ENCODE measurements around the gene GLIPR2.
A peak's percentile ranks its signal among the peaks of the same experiment; 100 is the strongest.
"Not testable (repeated sequence)": the region's sequence is repeated elsewhere in the genome, so short reads cannot be mapped to it uniquely, and the experiment has no call there.

GLIPR2 gene, protein sequence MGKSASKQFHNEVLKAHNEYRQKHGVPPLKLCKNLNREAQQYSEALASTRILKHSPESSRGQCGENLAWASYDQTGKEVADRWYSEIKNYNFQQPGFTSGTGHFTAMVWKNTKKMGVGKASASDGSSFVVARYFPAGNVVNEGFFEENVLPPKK

DNA sequence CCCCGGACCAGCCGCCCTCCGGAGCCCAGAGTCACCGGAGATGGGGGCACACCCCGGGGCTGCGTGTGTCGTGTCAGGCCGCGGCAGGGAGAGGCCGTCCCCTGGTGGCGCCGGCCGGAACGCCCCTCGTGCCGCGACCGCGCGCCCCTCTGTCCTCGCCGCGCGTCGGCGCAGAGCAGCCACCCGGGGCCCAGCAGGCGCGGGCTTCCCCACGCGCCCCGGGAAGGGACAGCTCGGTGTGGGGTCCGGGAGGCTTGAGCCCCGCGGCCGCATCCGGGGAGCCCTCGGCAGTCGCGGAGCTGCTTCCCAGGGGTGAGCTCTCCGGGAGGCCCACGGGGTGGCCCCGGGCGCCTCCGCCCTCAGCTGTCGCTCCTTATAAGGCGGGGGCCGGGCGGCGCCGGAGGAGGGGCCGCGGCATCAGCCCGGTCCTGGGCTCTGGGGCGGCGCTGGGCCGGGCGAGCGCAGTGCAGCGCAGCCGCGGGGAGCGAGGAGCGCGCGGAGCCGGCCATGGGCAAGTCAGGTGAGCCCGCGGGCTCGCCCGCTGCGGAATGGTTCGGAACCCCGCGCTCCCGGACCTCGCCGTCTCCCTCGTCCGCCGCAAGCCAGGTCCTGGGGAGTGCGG lies at the start of gene GLIPR2:
GLIPR2 (plus strand) TSS at position 462 of the 622 bp plus-strand sequence; CDS start at position 508, 46 bp downstream.
- no peak for DNase-seq (ENCODE audit: low read depth, low spot score)

DNA sequence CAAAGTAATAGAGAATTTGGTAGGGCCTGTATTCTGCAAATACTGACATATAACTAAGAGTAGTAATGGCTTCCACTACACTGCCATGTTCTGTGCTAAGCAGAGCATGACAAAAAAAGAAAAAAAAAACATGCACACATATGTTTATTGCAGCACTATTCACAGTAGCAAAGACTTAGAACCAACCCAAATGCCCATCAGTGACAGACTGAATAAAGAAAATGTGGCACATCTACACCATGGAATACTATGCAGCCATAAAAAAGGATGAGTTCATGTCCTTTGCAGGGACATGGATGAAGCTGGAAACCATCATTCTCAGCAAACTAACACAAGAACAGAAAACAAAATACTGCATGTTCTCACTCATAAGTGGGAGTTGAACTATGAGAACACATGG lies 49.5 kb upstream of the GLIPR2 start:
- DNase-seq (ENCODE audit: low read depth, low spot score): not testable (repeated sequence)

DNA sequence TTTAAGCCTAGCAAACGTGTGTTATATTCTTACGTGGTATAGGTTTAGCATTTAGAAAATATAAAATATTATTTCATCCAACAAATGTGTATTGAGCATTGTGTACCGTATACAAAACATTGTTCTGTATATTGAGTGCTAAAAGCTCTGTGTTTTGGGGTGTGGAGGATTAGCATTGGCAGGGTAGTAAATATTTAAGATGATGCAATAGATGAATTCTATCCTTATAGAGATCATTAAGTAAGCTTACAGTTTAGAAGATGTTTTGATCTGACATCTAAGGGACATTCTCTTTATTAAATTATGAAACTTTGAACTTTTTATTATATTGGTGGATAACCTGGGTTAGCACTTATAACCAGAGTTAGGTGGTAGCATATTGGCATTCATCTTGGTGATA lies 48.5 kb upstream of the GLIPR2 start:
- no peak for DNase-seq (ENCODE audit: low read depth, low spot score)

DNA sequence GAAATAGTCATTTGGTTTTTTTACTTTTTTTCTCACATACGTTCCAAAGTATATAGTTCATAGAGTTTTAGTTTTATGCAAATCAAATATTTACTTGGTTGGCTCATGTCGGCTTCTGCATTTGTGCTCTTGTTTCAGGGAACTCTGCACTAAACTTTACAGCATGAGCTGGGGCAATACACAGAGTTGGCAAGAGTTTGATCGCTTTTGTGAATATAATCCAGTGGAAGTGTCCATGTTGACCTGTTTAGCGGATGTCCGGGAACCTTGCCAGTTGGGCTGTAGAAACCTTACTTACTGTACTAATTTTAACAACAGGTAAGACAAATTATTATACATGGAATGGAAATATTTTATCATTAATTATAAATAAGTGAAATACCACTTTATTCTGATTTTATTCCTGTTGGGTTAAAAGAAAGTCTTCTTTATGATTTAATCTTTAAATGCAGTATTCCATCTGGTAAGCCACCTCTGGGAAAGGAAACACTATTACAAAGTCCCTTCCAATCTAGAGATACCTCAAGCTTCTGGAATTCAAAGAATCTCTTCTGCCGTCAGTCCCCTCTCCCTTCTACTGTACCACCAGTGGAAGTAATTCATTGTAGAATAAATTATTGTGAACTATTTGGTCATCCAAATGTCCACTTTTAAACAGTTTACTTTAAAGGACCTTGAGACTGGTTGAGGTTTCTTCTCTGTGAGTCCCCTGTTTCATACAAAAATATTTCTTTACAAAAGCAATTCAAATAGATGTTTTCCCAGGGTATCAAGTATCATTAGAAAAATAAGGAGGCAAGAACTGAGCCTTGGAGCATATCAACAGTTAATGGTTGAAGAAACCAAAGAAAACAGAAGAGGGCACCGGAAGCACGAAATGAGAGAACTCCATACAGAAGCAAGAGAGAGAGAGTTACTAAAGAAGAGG lies 45.2 kb upstream of the GLIPR2 start:
- DNase-seq (ENCODE audit: low read depth, low spot score): peak; percentile 33

DNA sequence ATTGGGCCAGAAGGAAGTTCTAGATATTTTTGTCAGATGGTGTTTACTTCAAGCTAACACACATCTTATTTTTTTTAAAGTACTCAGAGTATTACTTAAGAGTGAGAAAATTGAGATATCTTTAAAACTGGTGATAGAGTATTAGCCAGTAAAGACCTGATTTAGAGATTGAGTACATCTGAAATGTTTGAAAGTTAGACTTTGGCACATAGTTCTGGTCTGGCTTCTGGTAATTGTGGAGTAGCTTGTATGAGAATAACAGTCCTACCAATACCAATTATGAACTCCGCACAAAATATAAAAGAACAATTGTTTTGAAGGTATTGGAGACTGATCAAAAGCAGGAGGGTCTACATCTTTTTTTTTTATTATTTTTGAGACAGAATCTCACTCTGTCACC lies 44.5 kb upstream of the GLIPR2 start:
- DNase-seq (ENCODE audit: low read depth, low spot score): no peak

DNA sequence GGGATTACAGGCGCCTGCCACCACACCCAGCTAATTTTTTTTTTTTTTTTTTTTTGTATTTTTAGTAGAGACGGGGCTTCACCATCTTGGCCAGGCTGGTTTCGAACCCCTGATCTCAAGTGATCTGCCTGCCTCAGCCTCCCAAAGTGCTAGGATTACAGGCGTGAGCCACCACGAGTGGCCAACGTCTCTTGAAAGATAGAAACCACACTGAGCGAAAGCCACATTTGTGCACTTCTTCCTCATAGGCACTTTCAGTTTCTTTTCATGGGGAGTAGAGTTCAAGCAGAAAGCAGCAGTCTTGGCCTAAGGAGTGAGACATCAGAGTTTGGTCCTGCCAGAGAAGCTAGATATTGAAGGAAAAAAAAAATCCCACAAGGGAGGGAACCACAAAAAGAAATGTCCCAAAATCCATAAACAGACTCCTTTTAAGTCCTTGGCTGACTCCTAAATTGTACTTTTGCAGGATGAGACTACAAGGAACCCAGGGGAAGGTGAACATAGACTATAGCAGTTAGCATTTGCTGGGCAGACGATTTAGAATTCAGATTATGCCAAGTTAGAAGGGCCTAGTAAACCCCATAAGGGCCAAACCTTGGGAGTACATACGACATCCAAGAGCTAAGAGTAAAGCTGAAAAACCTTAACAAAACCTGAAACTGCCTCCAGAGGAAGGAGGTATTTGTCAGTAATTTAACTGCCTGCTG lies 43.9 kb upstream of the GLIPR2 start:
- DNase-seq (ENCODE audit: low read depth, low spot score): no peak

DNA sequence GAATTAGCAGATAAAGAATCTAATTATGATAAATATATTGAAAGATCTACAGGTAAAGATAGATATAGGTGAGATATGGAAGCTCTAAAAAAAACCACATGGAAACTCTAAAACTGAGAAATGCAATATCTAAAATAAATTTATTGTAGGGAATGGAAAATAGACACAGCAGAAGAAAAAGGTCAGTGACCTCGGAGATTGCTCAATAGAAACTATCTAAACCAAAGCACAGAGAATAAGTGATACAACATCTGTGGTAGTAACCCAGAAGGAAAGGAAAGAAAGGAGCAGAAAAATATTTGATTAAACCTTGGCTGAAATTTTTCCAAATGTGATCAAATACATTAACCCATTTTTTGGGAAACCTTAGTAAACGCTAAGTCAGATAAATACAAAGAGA lies 43.1 kb upstream of the GLIPR2 start:
- DNase-seq (ENCODE audit: low read depth, low spot score): no peak

DNA sequence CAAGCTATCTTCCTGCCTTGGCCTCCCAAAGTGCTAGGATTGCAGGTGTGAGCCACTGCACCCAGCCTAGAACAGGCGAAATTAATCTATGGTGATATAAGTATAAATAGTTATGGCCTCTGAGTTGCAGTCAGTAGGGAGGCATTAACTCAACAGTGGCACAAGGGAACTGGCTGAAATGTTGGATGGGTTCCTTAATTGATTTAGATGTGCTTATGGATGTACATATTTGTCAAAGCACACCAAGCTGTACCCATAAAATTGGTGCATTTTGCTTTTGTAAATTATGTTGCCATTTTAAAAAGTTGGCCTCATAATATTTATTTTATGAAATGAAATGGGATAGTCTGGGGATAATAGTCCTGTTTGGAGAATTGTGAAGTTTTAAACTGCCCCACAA lies 36.8 kb upstream of the GLIPR2 start:
- no peak for DNase-seq (ENCODE audit: low read depth, low spot score)

DNA sequence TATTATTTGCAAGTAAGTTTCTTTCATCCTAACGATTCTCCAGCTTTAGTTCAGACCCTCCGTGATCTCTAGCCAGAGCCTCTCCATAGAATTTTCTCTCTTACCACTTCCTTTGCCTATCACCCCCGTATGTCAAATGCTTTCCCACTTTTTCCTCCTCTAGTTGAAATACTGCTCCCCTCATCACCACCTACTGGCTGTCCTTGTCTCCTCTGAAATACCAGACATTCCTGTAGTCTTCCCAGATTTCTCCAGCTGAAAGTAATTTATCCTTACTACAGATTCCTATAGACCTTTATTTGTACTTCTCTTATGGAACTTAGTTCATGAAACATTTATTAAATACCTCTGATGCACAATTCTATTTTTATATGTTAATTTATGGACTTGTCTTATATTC lies 36.0 kb upstream of the GLIPR2 start:
- peak; percentile 50 for DNase-seq (ENCODE audit: low read depth, low spot score)

DNA sequence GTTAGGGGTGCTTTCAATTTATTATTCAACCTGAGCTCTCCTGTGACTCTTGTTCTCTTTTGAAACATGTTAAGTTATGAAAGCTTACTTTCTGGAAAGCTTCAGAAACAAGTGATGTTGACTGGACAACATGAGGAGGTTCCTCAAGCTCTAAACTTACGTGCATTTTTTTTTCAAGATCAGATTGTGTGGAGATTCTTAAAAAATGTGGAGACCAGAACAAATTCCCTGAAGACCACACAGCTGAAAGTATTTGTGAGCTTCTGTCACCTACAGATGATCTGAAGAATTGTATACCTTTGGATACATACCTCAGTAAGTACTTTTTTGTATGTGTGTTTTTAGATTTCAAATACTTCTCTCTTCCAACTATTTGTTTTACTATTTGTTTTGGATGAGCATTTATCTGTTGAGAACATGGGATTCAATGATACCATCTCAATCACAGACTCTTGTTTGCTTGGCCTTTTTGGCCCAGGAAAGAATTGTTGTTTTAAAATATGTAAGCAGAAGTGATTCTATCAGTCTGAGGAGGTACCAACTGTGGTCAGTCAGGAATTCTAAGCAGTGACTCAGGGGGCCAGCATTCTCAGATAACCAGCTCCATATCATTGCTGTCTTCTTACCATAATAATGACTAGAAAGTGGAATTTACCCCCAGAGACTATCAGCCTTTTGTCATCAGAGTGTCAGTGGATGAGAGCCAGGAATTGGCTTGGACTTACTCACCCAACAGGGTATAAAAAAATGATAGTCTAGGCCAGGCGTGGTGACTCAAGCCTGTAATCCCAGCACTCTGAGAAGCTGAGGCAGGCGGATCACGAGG lies 34.4 kb upstream of the GLIPR2 start:
- no peak for DNase-seq (ENCODE audit: low read depth, low spot score)

DNA sequence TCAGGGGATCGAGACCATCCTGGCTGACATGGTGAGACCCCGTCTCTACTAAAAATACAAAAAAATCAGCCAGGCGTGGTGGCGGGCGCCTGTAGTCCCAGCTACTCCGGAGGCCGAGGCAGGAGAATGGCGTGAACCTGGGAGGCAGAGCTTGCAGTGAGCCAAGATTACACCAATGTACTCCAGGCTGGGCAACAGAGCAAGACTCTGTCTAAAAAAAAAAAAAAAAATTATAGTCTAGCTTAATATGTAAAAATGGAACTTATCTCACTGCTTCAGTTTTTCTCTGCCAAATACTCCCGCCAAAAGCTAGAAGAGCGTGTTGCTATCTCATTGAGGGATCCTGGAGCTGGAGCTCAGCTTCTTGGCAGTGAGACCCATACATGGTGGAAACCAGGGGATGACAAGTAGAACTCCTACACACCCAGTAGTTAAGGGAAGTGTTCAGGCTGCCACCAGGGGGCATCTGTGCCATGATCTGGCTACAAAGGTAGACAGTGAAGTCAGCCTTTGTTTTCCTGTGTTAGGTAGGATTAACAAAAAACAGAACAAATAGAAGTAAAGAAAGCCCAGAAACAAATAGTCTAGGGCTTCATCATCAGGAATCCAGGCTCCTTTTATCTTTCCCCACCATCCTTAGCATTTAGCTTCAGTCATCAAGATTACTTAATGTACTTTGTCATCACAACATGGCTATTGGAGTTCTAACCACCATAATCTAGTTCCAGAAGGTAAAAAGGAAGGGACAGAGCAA lies 33.6 kb upstream of the GLIPR2 start:
- peak; percentile 70 for DNase-seq (ENCODE audit: low read depth, low spot score)

DNA sequence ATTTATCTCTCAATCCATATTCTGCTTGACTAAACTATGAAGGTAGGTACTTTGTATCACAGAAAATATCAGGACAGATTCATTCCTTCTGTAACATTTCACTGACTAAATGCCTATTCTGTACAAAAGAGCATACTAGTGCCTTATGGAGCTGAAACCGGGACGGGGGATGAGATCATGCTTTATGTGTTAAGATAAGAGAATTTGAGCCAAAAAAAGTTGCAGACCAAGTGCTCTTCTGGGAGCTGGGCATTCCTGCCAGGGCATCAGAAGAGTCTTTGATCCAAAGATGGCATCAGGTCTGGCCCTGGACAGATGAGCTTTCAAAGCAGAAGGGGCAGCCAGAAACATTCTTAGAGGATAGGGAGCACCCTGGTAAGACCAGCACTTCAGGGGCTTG lies 27.5 kb upstream of the GLIPR2 start:
- DNase-seq (ENCODE audit: low read depth, low spot score): no peak

DNA sequence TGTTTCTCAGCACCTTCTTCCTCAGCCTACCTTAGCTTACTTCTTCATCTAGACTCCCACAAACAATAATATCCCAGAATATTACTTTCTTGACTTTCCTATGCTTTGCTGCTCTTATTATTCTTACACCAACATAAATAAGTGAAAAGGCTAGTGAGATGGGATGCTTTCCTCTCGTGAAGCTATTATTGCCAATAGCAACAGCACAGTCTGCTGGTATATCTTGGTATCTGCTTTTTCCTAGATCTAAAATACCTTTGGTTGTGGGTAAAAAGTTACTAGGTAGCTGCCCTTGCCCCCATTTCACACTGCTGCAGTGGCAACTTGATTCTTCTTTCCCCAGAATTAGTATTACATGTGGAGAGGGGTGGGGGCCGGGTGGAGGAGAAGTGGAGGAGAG lies 26.1 kb upstream of the GLIPR2 start:
- no peak for DNase-seq (ENCODE audit: low read depth, low spot score)

DNA sequence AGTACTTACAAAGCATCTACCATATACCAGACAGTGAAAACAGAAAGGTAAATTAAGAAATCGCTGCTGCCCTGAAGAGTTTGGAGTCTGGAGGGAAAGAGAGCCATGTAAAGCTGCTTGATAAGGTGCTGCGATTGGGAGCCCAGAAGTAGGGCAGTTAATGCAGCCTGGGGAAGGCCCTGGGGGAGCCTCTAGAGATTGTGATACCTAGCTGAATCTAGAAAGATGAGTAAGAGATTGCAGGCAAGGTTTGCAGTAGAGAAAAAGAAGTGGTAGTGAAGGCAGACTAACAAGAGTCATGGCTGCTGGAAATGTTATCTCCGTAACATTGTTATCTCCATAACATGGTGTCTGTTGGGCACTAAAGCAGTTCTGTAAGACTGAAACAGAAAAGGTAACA lies 24.0 kb upstream of the GLIPR2 start:
- DNase-seq (ENCODE audit: low read depth, low spot score): no peak

DNA sequence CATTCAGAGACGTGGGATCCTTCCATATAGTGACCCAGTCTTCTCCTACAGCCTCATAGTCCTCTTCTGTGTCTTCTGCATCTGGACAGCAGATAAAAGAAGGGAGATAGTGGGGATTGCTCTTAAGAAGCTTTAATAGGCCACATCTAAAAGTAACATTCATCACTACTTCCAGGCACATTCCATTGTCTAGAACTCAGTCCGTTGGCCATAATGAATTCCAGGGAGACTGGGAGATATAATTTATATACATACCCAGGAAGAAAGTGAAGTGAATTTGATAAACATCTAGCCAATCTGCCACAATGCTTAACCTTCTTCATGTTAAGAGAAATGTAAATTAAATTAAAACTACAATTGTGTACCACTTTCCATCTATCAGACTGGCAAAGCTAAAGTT lies 22.5 kb upstream of the GLIPR2 start:
- no peak for DNase-seq (ENCODE audit: low read depth, low spot score)

DNA sequence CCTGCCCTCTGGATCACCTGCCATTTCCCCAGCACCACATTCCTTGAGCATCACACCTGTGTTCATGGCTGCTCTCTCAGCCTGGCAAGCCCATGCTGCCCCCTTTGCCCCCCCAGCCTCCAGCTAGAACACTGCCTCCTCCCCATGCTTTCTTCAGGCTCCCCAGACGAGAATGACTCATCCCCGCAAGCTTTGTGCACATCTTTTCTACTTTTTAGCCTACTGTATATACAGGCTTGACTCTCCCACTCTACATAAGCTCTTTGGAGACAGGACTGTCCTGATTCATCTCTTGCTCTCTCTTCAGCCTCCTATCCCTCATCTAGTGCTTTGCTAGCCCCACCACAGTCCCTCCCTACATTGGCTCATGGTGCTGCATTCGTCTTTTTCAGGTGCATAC lies 19.9 kb upstream of the GLIPR2 start:
- no peak for DNase-seq (ENCODE audit: low read depth, low spot score)

DNA sequence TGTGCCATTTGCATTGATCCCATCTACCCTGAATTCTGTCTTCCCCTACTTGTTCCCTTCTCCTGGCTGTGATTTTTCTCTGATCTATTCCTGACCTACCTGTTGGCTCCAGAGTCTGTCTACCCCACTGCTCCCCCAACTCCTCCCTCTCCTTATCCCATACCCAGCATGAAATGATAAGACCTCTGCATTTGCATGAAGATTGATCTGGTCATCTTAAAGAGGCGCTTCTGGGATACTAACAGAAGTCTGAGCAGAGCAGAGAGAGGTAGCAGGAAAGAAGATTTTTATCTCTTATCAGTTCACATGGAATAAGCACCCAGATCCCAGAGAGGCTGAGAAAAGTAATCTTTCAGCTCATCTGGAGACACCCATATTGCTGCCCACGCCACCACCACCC lies 18.3 kb upstream of the GLIPR2 start:
- no peak for DNase-seq (ENCODE audit: low read depth, low spot score)

DNA sequence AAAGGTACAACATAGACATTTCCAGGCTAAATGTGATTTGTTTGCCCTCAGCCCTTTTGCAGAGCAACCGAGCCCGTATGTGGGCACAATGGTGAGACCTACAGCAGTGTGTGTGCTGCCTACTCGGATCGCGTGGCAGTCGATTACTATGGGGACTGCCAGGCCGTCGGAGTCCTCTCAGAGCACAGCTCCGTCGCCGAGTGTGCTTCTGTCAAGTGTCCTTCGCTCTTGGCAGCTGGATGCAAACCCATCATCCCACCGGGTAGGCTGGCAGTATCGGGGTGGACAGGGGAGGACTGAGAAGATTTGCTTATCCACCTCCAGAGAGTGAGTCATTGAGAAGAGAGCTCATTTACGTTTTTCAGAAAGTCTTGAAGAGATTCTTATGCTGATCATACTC lies 17.8 kb upstream of the GLIPR2 start:
- no peak for DNase-seq (ENCODE audit: low read depth, low spot score)

DNA sequence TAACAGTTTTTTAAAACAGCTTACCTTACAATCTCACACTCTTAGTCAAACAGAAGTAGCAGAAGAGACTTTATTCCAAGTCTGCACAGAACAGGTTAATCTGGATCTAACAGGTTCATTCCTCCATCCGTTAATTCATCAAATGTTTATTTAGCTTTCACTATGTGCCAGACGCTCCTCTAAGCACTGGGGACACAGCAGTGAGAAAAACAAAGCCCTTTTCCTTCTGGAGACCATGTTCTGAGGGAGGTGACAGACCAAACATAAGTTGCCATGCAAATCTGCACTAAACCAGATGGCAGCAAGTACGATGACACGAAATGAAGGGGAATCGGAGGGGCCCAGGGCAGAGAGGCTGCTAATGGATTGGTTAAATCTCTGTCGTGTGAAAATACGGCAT lies 17.1 kb upstream of the GLIPR2 start:
- no peak for DNase-seq (ENCODE audit: low read depth, low spot score)

DNA sequence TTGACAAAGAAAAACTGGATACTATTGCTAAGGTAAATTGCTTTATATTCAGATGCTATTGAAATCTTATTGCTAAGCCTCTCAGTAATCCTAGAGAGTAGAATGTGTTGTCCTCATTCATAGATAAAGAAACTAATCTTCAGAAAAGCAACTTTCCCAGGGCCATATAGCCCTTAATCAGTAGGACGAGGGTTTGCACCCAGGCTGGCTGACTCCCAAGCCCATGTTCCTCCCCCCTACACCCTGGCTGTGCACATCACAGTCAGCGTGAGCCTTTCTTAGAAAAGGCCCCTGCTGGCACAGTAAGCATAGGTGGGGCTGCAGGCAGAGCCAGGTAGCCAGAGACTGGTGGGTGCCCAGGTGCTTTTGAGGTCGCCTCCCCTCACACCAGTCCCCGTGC lies 15.8 kb upstream of the GLIPR2 start:
- DNase-seq (ENCODE audit: low read depth, low spot score): no peak

DNA sequence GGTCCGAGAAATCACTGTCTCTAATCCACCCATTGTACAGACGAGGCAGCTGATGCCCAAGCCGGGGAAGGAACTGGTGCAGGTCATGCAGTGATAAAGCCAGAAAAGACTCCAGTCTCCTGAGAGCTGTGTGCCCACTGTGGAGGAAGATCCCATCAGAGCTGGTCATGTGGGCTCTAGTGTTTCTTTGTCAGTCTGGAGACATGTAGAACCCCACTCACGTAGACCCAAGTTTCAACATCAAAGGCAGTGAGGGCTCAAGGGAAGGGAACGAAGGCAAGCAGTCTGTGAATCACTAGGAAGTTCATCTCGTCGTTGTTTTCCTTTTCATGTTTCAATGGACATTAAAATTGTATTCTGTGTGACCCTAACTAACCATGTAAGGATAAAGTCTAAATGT lies 14.6 kb upstream of the GLIPR2 start:
- no peak for DNase-seq (ENCODE audit: low read depth, low spot score)
